Spleen (tissue), 11 donors: ENCODE results near the gene PI3. TPM values are rescaled to one million over a fixed set of nuclear protein-coding genes. Genes with fewer than 3 reads are reported as not detected.
"Not testable (repeated sequence)": the region's sequence is repeated elsewhere in the genome, so short reads cannot be mapped to it uniquely, and the experiment has no call there.

Source experiments
- DNase-seq: peaks from one replicate; pipeline ENCODE4 v3.0.0-alpha.2; 2020
- H3K27ac ChIP-seq, 8 donors: fragments of 200-600 bp; sonication (generic) in 7 of 8; 1 replicate in 4 of 8; 2 replicates in 4 of 8; pipeline versions ENCODE4 v1.5.0 to v1.8.0; 2016 to 2021; ENCODE audit warnings: inconsistent platforms in 4 of 8, mild to moderate bottlenecking in 4 of 8, moderate library complexity in 1 of 8
- H3K27me3 ChIP-seq, 7 donors: fragments of 200-600 bp; sonication (generic) in 6 of 7; replicated peaks in 1 of 7; 1 replicate in 4 of 7; 2 replicates in 3 of 7; pipeline versions ENCODE4 v1.5.0 to v1.8.0; 2016 to 2021; ENCODE audit warnings: inconsistent platforms in 3 of 7, mild to moderate bottlenecking in 1 of 7
- H3K36me3 ChIP-seq, 6 donors: fragments of 200-600 bp; sonication (generic) in 5 of 6; 1 replicate in 4 of 6; 2 replicates in 2 of 6; pipeline versions ENCODE4 v1.5.0 to v1.8.0; 2016 to 2021; ENCODE audit warnings: inconsistent platforms in 2 of 6
- H3K4me1 ChIP-seq, 6 donors: fragments of 200-600 bp; sonication (generic) in 5 of 6; 1 replicate in 3 of 6; 2 replicates in 3 of 6; pipeline versions ENCODE4 v1.5.0 to v1.8.0; 2016 to 2021; ENCODE audit warnings: inconsistent platforms in 3 of 6
- H3K4me3 ChIP-seq, 8 donors: fragments of 200-600 bp; sonication (generic) in 7 of 8; 1 replicate in 4 of 8; 2 replicates in 4 of 8; pipeline versions ENCODE4 v1.5.0 to v1.8.0; 2016 to 2021; ENCODE audit warnings: inconsistent platforms in 4 of 8, mild to moderate bottlenecking in 4 of 8, moderate library complexity in 2 of 8
- H3K9me3 ChIP-seq, 8 donors: fragments of 200-600 bp; sonication (generic) in 7 of 8; 1 replicate in 4 of 8; 2 replicates in 4 of 8; pipeline versions ENCODE4 v1.5.0 to v1.8.0; 2016 to 2021; ENCODE audit warnings: inconsistent platforms in 4 of 8
- POLR2A ChIP-seq, 3 donors: fragments of 450-650 bp; IDR thresholded peaks; one replicate each; pipeline ENCODE4 v1.5.1; 2017; ENCODE audit warnings: antibody characterized with exemption in 3 of 3, mild to moderate bottlenecking in 1 of 3
- POLR2AphosphoS5 ChIP-seq, 3 donors: sonication (generic); formaldehyde crosslinking; IDR thresholded peaks; one replicate each; pipeline ENCODE4 v1.5.1; 2017; ENCODE audit warnings: antibody characterized with exemption in 3 of 3
- WGBS, 5 donors: extraction: QIAGEN DNeasy Blood & Tissue Kit in 3 of 5; methylation state at CpG; one replicate each; pipeline versions ENCODE4 v1.1.5 to v1.1.7; 2013 to 2018; 5-methylcytosine and 5-hydroxymethylcytosine counted together
- intact Hi-C: fragments of 100-400 bp; cut with DNase I; formaldehyde crosslinking; loops from one replicate; pipeline ENCODE4 v1.15.0; 2023; ENCODE audit warnings: low total_unique reads
- polyA plus RNA-seq, 3 donors: library from polyadenylated mRNA; stranded (reverse); fragments of 200-250 nt; gene quantifications; one replicate each; pipeline ENCODE4 v1.2.1, GENCODE V29; 2013
- total RNA-seq, 7 donors: library from RNA; depleted of rRNA in 3 of 7; stranded (reverse); fragments of >200 nt in 3 of 7; fragmentation: NEBNext Ultra II Directional in 4 of 7; extraction: Animal tissue kit (Norgen Biotek cat#: 25700) in 4 of 7; gene quantifications; one replicate each; pipeline versions ENCODE4 v1.1.0 to v1.2.1, GENCODE V29; 2016 to 2021
- TF ChIP-seq, protein P1 (sequence below), 11 experiments: fragments of 200-600 bp in 7 of 11; fragments of 450-650 bp in 4 of 11; sonication (generic) in 4 of 11; IDR thresholded peaks in 8 of 11; conservative IDR thresholded peaks in 3 of 11; 1 replicate in 7 of 11; 2 replicates in 4 of 11; pipeline versions ENCODE4 v1.4.0 to v1.8.0; 2016 to 2021; ENCODE audit warnings: antibody characterized with exemption in 11 of 11, inconsistent platforms in 4 of 11, mild to moderate bottlenecking in 1 of 11
- donor health status: healthy with polysubstance abuse.
- donor health status: DM: no; HTN: no; CAD: no; lungs with moderate emphysema.
- donor health status: DM: no; HTN: no; CAD: no.
- donor health status: Bipolar disorder and iron deficiency.
- donor health status: healthy.
- donor health status: DM: no; HTN: no; CAD: no.
- donor health status: DM: yes; HTN: yes; CAD: no.

The PI3 gene
- total and polyA plus RNA-seq, 10 donors = 1.7 to 22.8 (median 2.8) TPM; not detected in 3

DNA sequence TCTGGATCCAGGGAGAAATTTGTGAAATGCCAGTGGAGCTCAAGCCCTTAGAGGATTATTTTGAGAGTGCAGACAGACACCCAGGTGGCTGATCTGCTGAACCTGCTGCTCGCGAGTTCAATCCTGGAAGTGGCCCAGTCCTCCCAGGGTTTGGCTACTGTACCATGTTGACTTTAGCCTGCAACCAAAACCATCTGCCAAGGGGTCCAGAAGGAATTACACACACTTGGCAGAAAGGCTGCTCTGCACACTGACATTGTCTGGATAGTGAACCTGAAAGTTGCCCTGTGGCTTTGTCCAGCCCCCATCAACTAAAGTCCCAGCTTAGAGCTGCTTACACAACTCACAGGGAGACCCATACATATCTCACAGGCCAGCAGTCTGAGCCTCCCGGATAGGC lies 21.6 kb upstream of the PI3 start:
- TF ChIP-seq POLR2A (IDR thresholded peaks at IDR 0.05) (no peak), POLR2AphosphoS5 (IDR thresholded peaks at IDR 0.05) (no peak)
- TF ChIP-seq, protein P1, sequence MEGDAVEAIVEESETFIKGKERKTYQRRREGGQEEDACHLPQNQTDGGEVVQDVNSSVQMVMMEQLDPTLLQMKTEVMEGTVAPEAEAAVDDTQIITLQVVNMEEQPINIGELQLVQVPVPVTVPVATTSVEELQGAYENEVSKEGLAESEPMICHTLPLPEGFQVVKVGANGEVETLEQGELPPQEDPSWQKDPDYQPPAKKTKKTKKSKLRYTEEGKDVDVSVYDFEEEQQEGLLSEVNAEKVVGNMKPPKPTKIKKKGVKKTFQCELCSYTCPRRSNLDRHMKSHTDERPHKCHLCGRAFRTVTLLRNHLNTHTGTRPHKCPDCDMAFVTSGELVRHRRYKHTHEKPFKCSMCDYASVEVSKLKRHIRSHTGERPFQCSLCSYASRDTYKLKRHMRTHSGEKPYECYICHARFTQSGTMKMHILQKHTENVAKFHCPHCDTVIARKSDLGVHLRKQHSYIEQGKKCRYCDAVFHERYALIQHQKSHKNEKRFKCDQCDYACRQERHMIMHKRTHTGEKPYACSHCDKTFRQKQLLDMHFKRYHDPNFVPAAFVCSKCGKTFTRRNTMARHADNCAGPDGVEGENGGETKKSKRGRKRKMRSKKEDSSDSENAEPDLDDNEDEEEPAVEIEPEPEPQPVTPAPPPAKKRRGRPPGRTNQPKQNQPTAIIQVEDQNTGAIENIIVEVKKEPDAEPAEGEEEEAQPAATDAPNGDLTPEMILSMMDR (IDR thresholded peaks at IDR 0.05 in 8 of 11, conservative IDR thresholded peaks at IDR 0.05 in 3 of 11) = no peak
- Histone ChIP-seq H3K4me3 (no peak overlapping the region), H3K27ac (peak overlapping the region in 1 of 8 donors; percentile 80), H3K36me3 (no peaks in the 10 kb centered on the region), H3K27me3 (peaks cover 0 to 21% (median 0%) of the 10 kb centered on the region in 7 donors), H3K4me1 (peaks cover 0 to 17% (median 0%) of the 10 kb centered on the region in 6 donors), H3K9me3 (peaks cover 0 to 32% (median 8%) of the 10 kb centered on the region in 8 donors)
- intact Hi-C loops = no loop called here
- WGBS, 5 donors = 75 to 100% (median 91%) methylated on average over 1 to 3 of the region's 3 CpGs
- no peak for DNase-seq

DNA sequence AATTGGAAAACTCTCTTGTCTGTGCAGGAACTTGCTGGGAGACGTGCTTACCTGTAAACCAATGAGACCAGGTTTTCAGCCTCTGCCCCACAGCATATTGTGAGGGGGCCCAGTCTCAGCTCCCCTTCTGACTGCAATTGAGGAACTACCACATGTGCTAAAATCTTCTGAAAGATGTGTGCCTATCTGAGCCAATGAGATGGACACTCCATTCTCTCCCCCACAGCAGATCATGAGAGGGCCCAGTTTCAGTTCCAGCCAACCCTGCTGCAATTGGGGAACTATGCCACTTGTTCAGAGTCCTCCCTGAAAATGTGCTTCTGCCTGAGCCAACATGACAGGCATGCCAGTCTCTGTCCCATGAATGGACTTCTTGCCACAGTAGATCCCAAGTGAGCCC lies 20.9 kb upstream of the PI3 start:
- 40 to 83% (median 62%) methylated on average over 1 of the region's 1 CpG for WGBS, 5 donors
- no peak for TF ChIP-seq POLR2AphosphoS5 (IDR thresholded peaks at IDR 0.05)
- TF ChIP-seq, protein P1 (IDR thresholded peaks at IDR 0.05 in 8 of 11, conservative IDR thresholded peaks at IDR 0.05 in 3 of 11) = no peak

DNA sequence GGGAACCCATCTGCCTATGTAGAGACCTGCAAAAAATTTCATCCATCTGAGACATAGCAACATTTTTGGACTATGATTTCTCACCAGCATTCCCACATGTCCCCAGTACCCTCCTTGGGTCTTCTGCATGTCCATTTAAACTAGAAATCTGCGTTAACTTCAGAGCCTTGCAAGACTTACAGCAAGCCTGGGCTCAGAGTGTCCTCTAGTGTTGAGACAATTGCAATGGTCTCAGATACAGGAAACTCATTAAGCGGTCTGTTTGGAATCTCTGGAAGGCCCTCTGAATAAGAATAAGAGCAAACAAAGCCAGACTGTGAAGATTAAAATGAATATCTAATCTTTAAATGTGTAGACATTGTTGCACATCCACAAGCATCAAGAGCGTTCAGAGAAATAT lies 20.5 kb upstream of the PI3 start:
- intact Hi-C loops = no loop called here
- H3K4me1 ChIP-seq = peaks cover 0 to 17% (median 0%) of the 10 kb centered on the region in 6 donors
- H3K27me3 ChIP-seq = peaks cover 0 to 20% (median 0%) of the 10 kb centered on the region in 7 donors
- no peak overlapping the region for H3K4me3 ChIP-seq
- peaks cover 0 to 42% (median 18%) of the 10 kb centered on the region in 8 donors for H3K9me3 ChIP-seq
- DNase-seq = no peak
- no peaks in the 10 kb centered on the region for H3K36me3 ChIP-seq
- WGBS, 5 donors = 64 to 86% (median 68%) methylated on average over 3 of the region's 3 CpGs
- no peak for TF ChIP-seq POLR2AphosphoS5 (IDR thresholded peaks at IDR 0.05)
- H3K27ac ChIP-seq = peak overlapping the region in 2 of 8 donors; percentile 46 to 80

More for the DNA sequence above, 20.9 kb upstream of the PI3 start:
- intact Hi-C loops = no loop called here
- Histone ChIP-seq H3K27me3 (peaks cover 0 to 20% (median 0%) of the 10 kb centered on the region in 7 donors), H3K36me3 (no peaks in the 10 kb centered on the region), H3K27ac (peak overlapping the region in 1 of 8 donors; percentile 80), H3K9me3 (peaks cover 0 to 38% (median 14%) of the 10 kb centered on the region in 8 donors), H3K4me1 (peaks cover 0 to 17% (median 0%) of the 10 kb centered on the region in 6 donors), H3K4me3 (no peak overlapping the region)
- no peak for DNase-seq

DNA sequence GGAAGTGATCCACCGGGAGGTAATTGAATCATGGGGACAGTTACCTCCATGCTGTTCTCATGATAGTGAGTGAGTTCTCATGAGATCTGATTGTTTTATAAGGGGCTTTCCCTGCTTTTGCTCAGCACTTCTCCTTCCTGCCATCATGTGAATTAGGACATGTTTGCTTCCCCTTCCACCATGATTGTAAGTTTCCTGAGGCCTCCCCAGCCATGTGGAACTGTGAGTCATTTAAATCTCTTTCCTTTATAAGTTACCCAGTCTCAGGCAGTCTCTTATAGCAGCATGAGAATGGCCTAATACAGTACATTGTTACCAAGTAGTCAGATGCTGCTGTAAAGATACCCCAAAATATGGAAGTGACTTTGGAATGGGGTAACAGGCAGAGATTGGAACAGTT lies 19.9 kb upstream of the PI3 start:
- intact Hi-C loops, H3K36me3 ChIP-seq, DNase-seq, H3K4me3 ChIP-seq: not testable (repeated sequence)
- 76 to 94% (median 90%) methylated on average over 1 of the region's 1 CpG for WGBS, 5 donors
- H3K9me3 ChIP-seq = peaks cover 0 to 48% (median 24%) of the 10 kb centered on the region in 8 donors
- H3K4me1 ChIP-seq = peaks cover 0 to 17% (median 0%) of the 10 kb centered on the region in 6 donors
- peaks cover 0 to 20% (median 0%) of the 10 kb centered on the region in 7 donors for H3K27me3 ChIP-seq
- peak overlapping the region in 4 of 8 donors; percentile 11 to 80 (median 37) for H3K27ac ChIP-seq

DNA sequence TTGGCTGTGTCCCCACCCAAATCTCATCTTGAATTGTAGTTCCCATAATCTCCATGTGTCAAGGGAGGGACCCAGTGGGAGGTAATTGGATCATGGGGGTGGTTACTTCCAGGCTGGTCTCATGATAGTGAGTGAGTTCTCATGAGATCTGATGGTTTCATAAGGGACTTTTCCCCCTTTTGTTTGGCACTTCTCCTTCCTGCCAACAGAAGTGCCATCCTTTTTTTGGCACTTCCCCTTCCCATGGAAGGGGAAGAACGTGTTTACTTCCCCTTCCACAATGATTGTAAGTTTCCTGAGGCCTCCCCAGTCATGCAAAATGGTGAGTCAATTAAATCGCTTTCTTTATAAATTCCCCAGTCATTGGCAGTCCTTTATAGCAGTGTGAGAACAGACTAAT lies 18.0 kb upstream of the PI3 start:
- H3K4me1 ChIP-seq = peaks cover 0 to 17% (median 0%) of the 10 kb centered on the region in 6 donors
- no peak overlapping the region for H3K4me3 ChIP-seq
- peaks cover 0 to 65% (median 34%) of the 10 kb centered on the region in 8 donors for H3K9me3 ChIP-seq
- DNase-seq = no peak
- 25 to 42% (median 32%) methylated on average over 2 of the region's 2 CpGs for WGBS, 5 donors
- H3K36me3 ChIP-seq = no peaks in the 10 kb centered on the region
- TF ChIP-seq POLR2AphosphoS5 (IDR thresholded peaks at IDR 0.05) = no peak
- TF ChIP-seq, protein P1 (IDR thresholded peaks at IDR 0.05 in 8 of 11, conservative IDR thresholded peaks at IDR 0.05 in 3 of 11) = no peak
- TF ChIP-seq POLR2A (IDR thresholded peaks at IDR 0.05) = no peak
- peaks cover 0 to 23% (median 0%) of the 10 kb centered on the region in 7 donors for H3K27me3 ChIP-seq
- intact Hi-C loops = no loop called here
- H3K27ac ChIP-seq = peak overlapping the region in 2 of 8 donors; percentile 46 to 80
